IMR-90 (cell line): Measurements from ENCODE around the gene LLGL1. TPM values are rescaled to one million over a fixed set of nuclear protein-coding genes. Genes with fewer than 3 reads are reported as not detected.

ENCODE experiments used
- ATAC-seq: fragments of 200-7000 bp; cut with Tn5 transposase; 2 replicates; pipeline ENCODE4 v1.9.1; 2020; ENCODE audit warnings: low read depth, mild to moderate bottlenecking, moderate library complexity
- BruUV-seq: library from RNA; stranded (reverse); fragments of 400-500 nt; replicated peaks from 2 replicates; lab custom pipeline; 2021; lab: Mats Ljungman, UMichigan
- CTCF ChIA-PET: fragments of 300-600 bp; formaldehyde crosslinking; extraction: SDS; loops from one replicate; lab custom pipeline; 2021; ENCODE audit warnings: antibody characterized with exemption; lab: Yijun Ruan, JAX
- POLR2A ChIA-PET: fragments of 300-600 bp; sonication (Branson Sonifier 250); formaldehyde crosslinking; loops from one replicate; lab custom pipeline; 2022; ENCODE audit warnings: antibody characterized with exemption; ENCODE audit not compliant: unreplicated experiment; lab: Charles Lee
- DNase-seq: peaks from one replicate; pipeline ENCODE4 v3.0.0; 2013
- H2AFZ ChIP-seq: replicated peaks from 2 replicates; pipeline ENCODE3; 2013; ENCODE audit warnings: low read length, mild to moderate bottlenecking; ENCODE audit not compliant: poor library complexity
- H2AK5ac ChIP-seq: 2 replicates; pipeline ENCODE4 v1.6.1; 2013; ENCODE audit warnings: low read depth, low read length, inconsistent platforms
- H2AK9ac ChIP-seq: replicated peaks from 2 replicates; pipeline ENCODE3; 2013; ENCODE audit warnings: mild to moderate bottlenecking, low read depth, low read length, moderate library complexity; ENCODE audit not compliant: poor library complexity
- H2BK120ac ChIP-seq: 2 replicates; pipeline ENCODE4 v1.6.1; 2013; ENCODE audit warnings: low read depth, low read length, inconsistent platforms
- H2BK15ac ChIP-seq: 3 replicates; pipeline ENCODE4 v1.6.1; 2013; ENCODE audit warnings: low read depth, low read length, inconsistent platforms
- H2BK20ac ChIP-seq: 2 replicates; pipeline ENCODE4 v1.6.1; 2013; ENCODE audit warnings: low read depth, mild to moderate bottlenecking, inconsistent platforms, low read length, moderate library complexity
- H2BK5ac ChIP-seq: 2 replicates; pipeline ENCODE4 v1.6.1; 2013; ENCODE audit warnings: mild to moderate bottlenecking, low read depth, low read length, inconsistent platforms; ENCODE audit not compliant: poor library complexity, severe bottlenecking
- H3K14ac ChIP-seq: replicated peaks from 2 replicates; pipeline ENCODE4 v1.6.1; 2013; ENCODE audit warnings: low read depth, low read length, inconsistent platforms
- H3K18ac ChIP-seq: 2 replicates; pipeline ENCODE4 v1.6.1; 2013; ENCODE audit warnings: low read depth, low read length, control low read depth
- H3K23ac ChIP-seq: 2 replicates; pipeline ENCODE4 v1.6.1; 2013; ENCODE audit warnings: low read depth, low read length, inconsistent platforms
- H3K27ac ChIP-seq: 2 replicates; pipeline ENCODE4 v1.5.1; 2013; ENCODE audit warnings: mild to moderate bottlenecking, control low read depth, low read length; ENCODE audit not compliant: insufficient read depth
- H3K27me3 ChIP-seq: 2 replicates; pipeline ENCODE4 v1.6.1; 2013; ENCODE audit warnings: low read length; ENCODE audit not compliant: control insufficient read depth, insufficient read depth
- H3K36me3 ChIP-seq: 2 replicates; pipeline ENCODE4 v1.6.1; 2013; ENCODE audit warnings: low read length, mixed read lengths; ENCODE audit not compliant: control insufficient read depth, insufficient read depth
- H3K4ac ChIP-seq: 2 replicates; pipeline ENCODE4 v1.6.1; 2013; ENCODE audit warnings: low read depth, low read length, inconsistent platforms
- H3K4me1 ChIP-seq: 2 replicates; pipeline ENCODE4 v1.6.1; 2013; ENCODE audit warnings: low read length, mixed read lengths; ENCODE audit not compliant: control insufficient read depth, insufficient read depth
- H3K4me2 ChIP-seq: 2 replicates; pipeline ENCODE4 v1.6.1; 2013; ENCODE audit warnings: low read depth, mild to moderate bottlenecking, control low read depth, low read length, moderate library complexity
- H3K4me3 ChIP-seq: 2 replicates; pipeline ENCODE4 v1.5.1; 2013; ENCODE audit warnings: low read depth, mild to moderate bottlenecking, control low read depth, low read length, moderate library complexity; ENCODE audit not compliant: insufficient read depth
- H3K56ac ChIP-seq: 2 replicates; pipeline ENCODE4 v1.6.1; 2013; ENCODE audit warnings: low read length, inconsistent platforms; ENCODE audit not compliant: insufficient read depth; ENCODE audit errors: extremely low read depth
- H3K79me1 ChIP-seq, 2 experiments: 2 replicates each; pipeline ENCODE4 v1.6.1; 2013; ENCODE audit warnings: low read length in 2 of 2, inconsistent platforms in 1 of 2, low read depth in 1 of 2
- H3K9ac ChIP-seq: 2 replicates; pipeline ENCODE4 v1.6.1; 2013; ENCODE audit warnings: low read depth, low read length, control low read depth
- H3K9me1 ChIP-seq: 2 replicates; pipeline ENCODE4 v1.6.1; 2013; ENCODE audit warnings: low read length, inconsistent platforms; ENCODE audit not compliant: insufficient read depth
- H3K9me3 ChIP-seq: 2 replicates; pipeline ENCODE4 v1.6.1; 2013; ENCODE audit warnings: low read length; ENCODE audit not compliant: control insufficient read depth, insufficient read depth
- H4K20me1 ChIP-seq: 2 replicates; pipeline ENCODE4 v1.6.1; 2013; ENCODE audit warnings: low read length, inconsistent platforms; ENCODE audit not compliant: insufficient read depth
- H4K5ac ChIP-seq: 2 replicates; pipeline ENCODE4 v1.6.1; 2013; ENCODE audit warnings: mild to moderate bottlenecking, low read depth, low read length, control low read depth
- H4K8ac ChIP-seq, 2 experiments: 2 replicates each; pipeline ENCODE4 v1.6.1; 2013; ENCODE audit warnings: low read depth in 2 of 2, low read length in 2 of 2, control low read depth in 1 of 2, inconsistent platforms in 1 of 2
- H4K91ac ChIP-seq: 2 replicates; pipeline ENCODE4 v1.6.1; 2013; ENCODE audit warnings: low read depth, low read length, inconsistent platforms; ENCODE audit not compliant: insufficient read depth
- BHLHE40 ChIP-seq: fragments of 150-350 bp; IDR thresholded peaks from 2 replicates; pipeline ENCODE4 v1.6.1; 2016; ENCODE audit warnings: mild to moderate bottlenecking, low read depth, low read length
- FOS ChIP-seq: fragments of 150-350 bp; IDR thresholded peaks from 2 replicates; pipeline ENCODE4 v1.6.1; 2016; ENCODE audit warnings: low read depth, low read length
- MAFK ChIP-seq: IDR thresholded peaks from 2 replicates; pipeline ENCODE4 v1.6.1; 2012; ENCODE audit warnings: low read depth, low read length, improper control_type of control experiment
- MAZ ChIP-seq: IDR thresholded peaks from 2 replicates; pipeline ENCODE4 v1.6.1; 2012; ENCODE audit warnings: low read depth, mild to moderate bottlenecking, low read length, improper control_type of control experiment, moderate library complexity, borderline replicate concordance
- MXI1 ChIP-seq: IDR thresholded peaks from 2 replicates; pipeline ENCODE4 v1.6.1; 2012; ENCODE audit warnings: low read depth, mild to moderate bottlenecking, low read length, moderate library complexity, borderline replicate concordance
- NFE2L2 ChIP-seq: fragments of 150-350 bp; IDR thresholded peaks from 2 replicates; pipeline ENCODE4 v1.6.1; 2016; ENCODE audit warnings: low read depth, mild to moderate bottlenecking, low read length
- RCOR1 ChIP-seq: IDR thresholded peaks from 2 replicates; pipeline ENCODE4 v1.6.1; 2012; ENCODE audit warnings: mild to moderate bottlenecking, low read length, improper control_type of control experiment; ENCODE audit not compliant: insufficient replicate concordance
- RFX5 ChIP-seq: IDR thresholded peaks from 2 replicates; pipeline ENCODE4 v1.8.0; 2012; ENCODE audit warnings: low read depth, mild to moderate bottlenecking, low read length, moderate library complexity
- WGBS, 2 experiments: methylation state at CpG; one replicate each; pipeline versions ENCODE4 v1.1.5 to v1.1.7; 2013; ENCODE audit warnings: missing lambda C conversion rate in 2 of 2; ENCODE audit not compliant: insufficient read length in 1 of 2; ENCODE audit errors: extremely low coverage in 2 of 2; 5-methylcytosine and 5-hydroxymethylcytosine counted together
- dilution Hi-C: fragments of 300-500 bp; cut with HindIII; formaldehyde crosslinking; loops from one replicate; pipeline ENCODE4 v1.14.3; 2018; ENCODE audit warnings: low sequenced_read_pairs; ENCODE audit not compliant: unreplicated experiment
- in situ Hi-C: fragments of 300-500 bp; cut with MboI; formaldehyde crosslinking; loops from 3 replicates; pipeline ENCODE4 v1.14.3; 2019; ENCODE audit warnings: low sequenced_read_pairs, inconsistent platforms, mixed read lengths
- intact Hi-C: fragments of 100-400 bp; cut with micrococcal nuclease; formaldehyde crosslinking; loops from 2 replicates; pipeline ENCODE4 v1.10.0; 2022
- polyA plus RNA-seq, 3 experiments: library from polyadenylated mRNA; depleted of rRNA; stranded (reverse); fragments of >200 nt; gene quantifications; 2 replicates each; pipeline ENCODE4 v1.2.3, GENCODE V29; 2012; ENCODE audit warnings: low replicate concordance in 1 of 3
- total RNA-seq: library from RNA; depleted of rRNA; stranded (reverse); fragments of >200 nt; gene quantifications from 2 replicates; pipeline ENCODE4 v1.2.3, GENCODE V29; 2012
- TF ChIP-seq, protein P1 (sequence below): fragments of 150-350 bp; IDR thresholded peaks from 2 replicates; pipeline ENCODE4 v1.6.1; 2017; ENCODE audit warnings: mild to moderate bottlenecking, antibody characterized with exemption, low read length, low read depth

Gene LLGL1
- total and polyA plus RNA-seq, 2 of the 4 experiments (the other 2 are of a cell fraction) = 40.1 to 52.9 TPM

DNA sequence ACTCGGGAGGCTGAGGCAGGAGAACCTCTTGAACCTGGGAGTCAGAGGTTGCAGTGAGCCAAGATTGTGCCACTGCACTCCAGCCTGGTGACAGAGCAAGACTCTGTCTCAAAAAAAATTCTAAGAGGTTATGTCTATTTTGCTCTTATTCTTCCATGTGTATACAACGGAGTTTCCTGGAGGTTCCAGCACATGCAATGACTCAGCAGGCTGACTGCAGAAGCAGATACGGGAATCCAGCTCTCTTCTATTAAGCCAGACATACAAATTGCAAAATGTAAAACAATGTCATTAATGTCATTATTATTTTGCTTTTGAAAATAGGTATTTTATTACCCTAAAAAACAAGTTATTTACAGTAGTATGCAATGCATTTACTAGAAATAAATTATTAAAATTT lies 53.4 kb downstream of the LLGL1 start:
- no peaks in the 10 kb centered on the region for H3K27me3 ChIP-seq
- in situ Hi-C loops = no loop called here
- H2AK5ac ChIP-seq = no peak overlapping the region
- H2BK15ac ChIP-seq = no peak overlapping the region
- no peak overlapping the region for H3K4me2 ChIP-seq
- H3K4me3 ChIP-seq = no peak overlapping the region
- H4K91ac ChIP-seq = no peak overlapping the region
- H4K5ac ChIP-seq = no peak overlapping the region
- POLR2A ChIA-PET = no interaction called here
- H3K27ac ChIP-seq = no peak overlapping the region
- TF ChIP-seq RFX5 (no peak), MAFK (peak; percentile 40), MXI1 (peak; percentile 84; the same call in 1 of the 2 replicates), BHLHE40 (peak; percentile 69; the same call in 1 of the 2 replicates), FOS (no peak), NFE2L2 (peak; percentile 91), RCOR1 (no peak), MAZ (no peak)
- TF ChIP-seq, protein P1, sequence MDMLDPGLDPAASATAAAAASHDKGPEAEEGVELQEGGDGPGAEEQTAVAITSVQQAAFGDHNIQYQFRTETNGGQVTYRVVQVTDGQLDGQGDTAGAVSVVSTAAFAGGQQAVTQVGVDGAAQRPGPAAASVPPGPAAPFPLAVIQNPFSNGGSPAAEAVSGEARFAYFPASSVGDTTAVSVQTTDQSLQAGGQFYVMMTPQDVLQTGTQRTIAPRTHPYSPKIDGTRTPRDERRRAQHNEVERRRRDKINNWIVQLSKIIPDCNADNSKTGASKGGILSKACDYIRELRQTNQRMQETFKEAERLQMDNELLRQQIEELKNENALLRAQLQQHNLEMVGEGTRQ = no peak
- BruUV-seq = no TSS peak
- no peaks in the 10 kb centered on the region for H3K9me3 ChIP-seq
- no peak overlapping the region for H2BK20ac ChIP-seq
- no peak overlapping the region for H3K18ac ChIP-seq
- H3K56ac ChIP-seq = no peak overlapping the region
- H3K79me1 ChIP-seq = peaks cover 7 to 28% of the 10 kb centered on the region in 2 experiments; a peak in 3 of 4 replicates
- H3K9me1 ChIP-seq = peaks cover 9% of the 10 kb centered on the region; the same call in 1 of the 2 replicates
- H3K23ac ChIP-seq = no peak overlapping the region
- peaks cover 65% of the 10 kb centered on the region for H3K36me3 ChIP-seq
- dilution Hi-C loops = no loop called here
- H3K9ac ChIP-seq = no peak overlapping the region
- H2AK9ac ChIP-seq = no peak overlapping the region
- CTCF ChIA-PET = no interaction called here
- H2BK5ac ChIP-seq = no peak overlapping the region
- ATAC-seq (peak; percentile 92), DNase-seq (peak; percentile 79)
- WGBS, 2 experiments = no CpG with 5 or more reads among the region's 3 CpGs
- no peak overlapping the region for H2AFZ ChIP-seq
- H2BK120ac ChIP-seq = no peak overlapping the region
- intact Hi-C loops = no loop called here
- H4K20me1 ChIP-seq = no peaks in the 10 kb centered on the region; the same call in 1 of the 2 replicates
- no peak overlapping the region for H3K4ac ChIP-seq
- H3K4me1 ChIP-seq = peaks cover 6% of the 10 kb centered on the region; the same call in 1 of the 2 replicates
- no peak overlapping the region for H3K14ac ChIP-seq
- no peak overlapping the region for H4K8ac ChIP-seq
